HG03139 (cell line): Measurements from ENCODE around the gene GHRL.
"Not testable (repeated sequence)": the region's sequence is repeated elsewhere in the genome, so short reads cannot be mapped to it uniquely, and the experiment has no call there.

Experiments
- ATAC-seq: cut with Tn5 transposase; IDR thresholded peaks from one replicate; pipeline ENCODE4 v1.9.1; 2021; ENCODE audit not compliant: unreplicated experiment

GHRL gene

DNA sequence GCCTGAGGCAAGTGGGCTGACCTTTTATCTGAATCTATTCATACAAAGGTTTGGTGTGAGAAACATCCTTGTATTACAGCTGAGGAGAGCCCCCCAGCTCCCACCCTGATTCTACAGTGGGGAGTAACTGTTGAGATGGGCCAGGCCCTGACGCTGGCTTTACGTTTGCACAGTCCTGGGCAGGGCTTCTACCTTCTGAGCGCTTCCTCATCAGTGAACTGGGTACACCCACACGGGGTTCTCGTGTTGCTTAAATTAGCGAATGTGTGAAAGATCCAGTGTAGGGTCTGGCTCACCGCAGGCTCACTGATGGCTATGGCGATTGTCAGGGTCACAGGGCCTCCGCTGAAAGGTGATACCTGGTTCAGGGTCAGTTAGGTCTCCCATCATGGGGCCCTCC is 7.3 kb upstream of the GHRL start:
- ATAC-seq, result no peak

- ATAC-seq, result no peak
Measured at GRCh38 chr3:10299679-10300078, 6.9 kb upstream of the GHRL start.

DNA sequence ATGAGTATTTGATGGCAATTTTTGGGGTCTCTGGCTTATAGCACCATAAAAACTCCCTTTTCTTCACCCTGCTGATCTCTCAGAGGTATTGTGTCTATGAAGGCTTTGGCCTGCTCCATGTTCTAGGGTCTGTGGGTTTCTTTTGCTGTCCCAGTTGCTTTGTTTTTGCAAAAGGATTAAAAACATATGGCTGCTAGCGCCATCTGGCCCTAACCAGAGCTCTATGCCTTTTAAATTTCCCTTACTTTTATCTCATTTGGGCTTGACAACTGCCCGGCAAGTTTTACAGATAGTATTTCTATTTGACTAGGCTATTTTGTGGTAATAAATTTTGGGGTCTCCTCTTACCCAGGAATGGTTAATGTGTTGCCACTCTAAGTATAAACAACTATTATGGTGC is 6.4 kb upstream of the GHRL start:
- ATAC-seq, result no peak

DNA sequence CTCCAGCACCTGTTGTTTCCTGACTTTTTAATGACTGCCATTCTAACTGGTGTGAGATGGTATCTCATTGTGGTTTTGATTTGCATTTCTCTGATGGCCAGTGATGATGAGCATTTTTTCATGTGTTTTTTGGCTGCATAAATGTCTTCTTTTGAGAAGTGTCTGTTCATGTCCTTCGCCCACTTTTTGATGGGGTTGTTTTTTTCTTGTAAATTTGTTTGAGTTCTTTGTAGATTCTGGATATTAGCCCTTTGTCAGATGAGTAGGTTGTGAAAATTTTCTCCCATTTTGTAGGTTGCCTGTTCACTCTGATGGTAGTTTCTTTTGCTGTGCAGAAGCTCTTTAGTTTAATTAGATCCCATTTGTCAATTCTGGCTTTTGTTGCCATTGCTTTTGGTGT is 5.3 kb upstream of the GHRL start:
- not testable (repeated sequence) for ATAC-seq

- no peak for ATAC-seq
Measured at GRCh38 chr3:10294030-10294586, 1.4 kb upstream of the GHRL start.

DNA sequence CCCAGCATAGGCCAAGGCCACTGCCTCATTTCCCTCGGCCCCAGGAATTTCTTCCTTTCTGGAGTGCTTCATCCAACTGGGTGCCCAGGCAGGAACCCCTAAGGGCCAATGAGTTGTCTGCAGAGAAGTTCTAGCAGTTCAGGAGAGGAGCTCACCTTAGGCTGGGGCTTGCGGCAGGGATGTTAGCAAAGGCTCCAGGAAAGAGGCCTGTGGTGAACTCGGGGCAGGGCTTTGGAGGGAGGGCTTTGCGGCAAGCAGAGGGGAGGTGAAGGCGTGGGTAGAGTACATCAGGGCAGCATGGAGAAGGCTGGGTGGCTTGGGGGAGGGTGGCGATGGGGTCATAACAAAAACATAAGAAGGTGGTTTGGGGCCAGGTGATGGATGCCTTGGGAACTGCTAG is 1.1 kb downstream of the GHRL start:
- ATAC-seq, result no peak

DNA sequence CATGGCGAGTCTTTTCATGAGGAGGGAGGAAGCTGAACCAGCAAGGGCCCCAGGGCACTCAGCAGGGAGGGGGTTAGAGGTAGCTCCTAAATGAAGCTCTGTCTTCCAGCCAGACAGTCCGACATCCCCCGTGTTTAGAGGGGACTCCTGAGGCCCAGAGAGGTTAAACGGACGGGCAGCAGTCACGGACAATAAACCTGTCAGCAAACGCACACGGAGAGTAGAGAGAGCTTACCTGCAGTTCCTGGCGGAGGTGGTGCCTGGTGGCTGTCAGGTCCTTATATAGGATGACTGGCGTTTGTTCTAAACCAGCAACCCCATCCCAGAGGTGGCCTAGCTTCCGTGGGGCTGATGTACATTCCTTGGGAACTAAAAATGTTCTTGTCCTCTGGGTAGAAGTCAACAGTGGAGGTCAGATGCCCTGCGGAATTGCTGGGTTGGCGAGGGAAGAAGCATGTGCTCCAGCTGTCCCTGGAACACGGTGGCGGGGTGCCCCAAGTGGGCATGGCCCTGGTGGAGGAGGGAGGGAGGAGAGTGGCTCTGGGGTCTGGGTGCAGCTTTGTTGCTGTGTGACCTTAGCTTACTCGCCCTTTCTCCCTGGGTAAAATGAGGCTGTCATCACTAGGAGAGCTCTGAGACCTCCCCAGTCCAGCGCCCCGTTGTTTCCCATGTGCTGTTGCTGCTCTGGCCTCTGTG is 2.1 kb downstream of the GHRL start:
- ATAC-seq, result no peak

- no peak for ATAC-seq
Measured at GRCh38 chr3:10289787-10290355, 2.9 kb downstream of the GHRL start.

- no peak for ATAC-seq
Measured at GRCh38 chr3:10289077-10289476, 3.7 kb downstream of the GHRL start.

GRCh38 chr3:10288575-10288960 is 4.2 kb downstream of the GHRL start:
- no peak for ATAC-seq

- ATAC-seq, result no peak
Measured at GRCh38 chr3:10287936-10288574, 4.7 kb downstream of the GHRL start.

- no peak for ATAC-seq
Measured at GRCh38 chr3:10286596-10287295, 6.0 kb downstream of the GHRL start.

DNA sequence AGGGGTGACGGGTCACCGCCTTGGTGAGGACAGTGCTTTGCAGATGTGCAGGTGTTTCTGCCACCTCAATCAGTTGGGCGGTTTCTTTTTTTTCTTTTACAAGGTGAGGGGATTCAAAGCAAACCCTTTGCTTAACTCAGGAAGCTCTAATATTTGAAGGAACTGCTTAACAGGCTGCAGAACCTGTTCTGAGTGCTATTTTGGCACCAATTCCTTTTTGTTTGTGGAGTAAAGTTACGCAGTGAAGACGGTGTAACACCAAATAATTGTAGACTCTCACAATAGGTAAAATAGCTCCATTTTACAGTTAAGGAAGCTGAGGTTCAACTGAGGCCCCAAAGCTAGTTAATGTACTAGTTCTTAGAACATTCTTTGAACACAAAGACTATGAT is 6.6 kb downstream of the GHRL start:
- ATAC-seq, result no peak

- no peak for ATAC-seq
Measured at GRCh38 chr3:10285272-10286132, 7.2 kb downstream of the GHRL start.

DNA sequence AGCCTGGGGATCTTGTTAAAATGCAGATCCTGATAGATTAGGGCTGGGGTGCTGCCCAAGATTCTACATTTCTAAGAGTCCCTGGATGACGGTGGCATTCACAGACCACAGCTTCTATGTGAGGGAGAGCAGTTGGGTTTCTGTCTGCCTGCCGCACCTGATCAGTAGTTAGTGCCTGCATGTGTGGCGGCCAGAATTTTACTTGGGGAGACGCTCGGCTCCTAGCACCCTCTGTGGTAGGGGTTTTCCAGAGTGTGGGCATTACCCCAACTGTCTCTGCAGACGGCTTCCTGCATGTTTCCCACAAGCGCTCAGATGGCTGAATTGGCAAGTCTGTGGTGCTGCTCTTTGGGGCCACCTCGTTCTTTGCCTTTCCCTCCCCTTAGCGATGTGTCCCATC is 8.3 kb downstream of the GHRL start:
- no peak for ATAC-seq

DNA sequence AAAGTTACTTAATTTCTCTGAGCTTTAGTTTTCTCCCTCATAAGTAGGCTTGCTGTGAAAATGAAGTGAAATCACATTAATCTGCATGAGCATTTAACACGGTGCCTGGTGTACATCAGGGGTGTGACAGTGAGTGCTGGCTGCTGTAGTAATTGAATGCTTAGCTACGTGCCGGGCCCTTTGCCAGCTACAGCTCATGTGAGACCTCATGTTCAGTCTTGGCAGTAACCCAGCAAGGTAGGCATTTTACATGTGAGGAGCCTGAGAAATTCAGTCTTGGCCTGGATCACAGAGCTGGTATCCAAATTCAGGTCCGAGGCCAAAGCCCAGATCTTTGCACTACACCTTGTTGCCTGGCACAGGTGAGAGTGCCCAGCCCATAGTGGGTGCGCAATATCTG is 9.1 kb downstream of the GHRL start:
- ATAC-seq, result no peak

GRCh38 chr3:10281951-10282350 is 10.8 kb downstream of the GHRL start:
- no peak for ATAC-seq

GRCh38 chr3:10280571-10280970 is 12.2 kb downstream of the GHRL start:
- no peak for ATAC-seq

DNA sequence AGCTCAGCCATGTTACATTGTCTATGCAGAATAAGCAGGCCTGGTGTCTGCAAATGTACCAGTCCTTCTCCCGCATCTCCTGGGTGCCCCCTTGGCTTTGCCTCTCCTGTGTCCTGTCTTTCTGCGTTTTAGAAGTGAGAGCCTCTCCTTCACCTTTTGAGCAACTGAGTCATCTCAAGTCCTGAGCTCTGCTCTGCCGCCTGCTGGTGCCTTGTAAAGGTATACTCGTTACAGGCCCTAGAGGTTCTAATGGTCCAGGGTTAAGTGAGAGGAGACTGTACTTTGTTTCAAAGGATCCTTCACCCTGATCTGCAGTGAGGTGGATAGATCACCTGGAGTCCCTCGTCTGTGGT is 12.6 kb downstream of the GHRL start:
- no peak for ATAC-seq

GRCh38 chr3:10279384-10280176 is 13.2 kb downstream of the GHRL start:
- no peak for ATAC-seq
